ENCODE data around the gene PIP5KL1.

DNA sequence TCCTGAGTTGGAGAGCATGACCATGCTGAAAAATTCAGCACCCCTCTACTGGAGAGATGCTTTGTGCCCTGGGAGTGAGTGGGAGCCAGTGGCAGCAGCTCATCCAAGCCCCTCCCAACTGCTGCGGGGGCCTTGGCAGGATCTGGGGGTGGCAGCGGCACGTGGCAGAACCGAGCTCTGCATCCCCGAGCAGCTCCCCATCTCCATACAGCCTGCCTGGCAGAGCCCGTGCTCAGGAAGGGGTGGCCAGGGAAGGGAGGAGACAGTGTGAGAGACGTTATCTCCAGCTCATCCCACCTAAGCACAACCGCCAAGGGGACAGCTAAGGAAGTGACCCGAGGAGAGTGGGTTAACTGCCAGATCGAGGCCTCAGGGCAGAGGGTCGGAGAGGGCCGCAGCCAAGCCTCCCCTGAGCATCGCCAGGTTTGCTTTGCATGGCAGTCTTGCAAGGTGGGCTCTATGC is 24.3 kb upstream of the PIP5KL1 start:
- TF ChIP-seq, protein P1, sequence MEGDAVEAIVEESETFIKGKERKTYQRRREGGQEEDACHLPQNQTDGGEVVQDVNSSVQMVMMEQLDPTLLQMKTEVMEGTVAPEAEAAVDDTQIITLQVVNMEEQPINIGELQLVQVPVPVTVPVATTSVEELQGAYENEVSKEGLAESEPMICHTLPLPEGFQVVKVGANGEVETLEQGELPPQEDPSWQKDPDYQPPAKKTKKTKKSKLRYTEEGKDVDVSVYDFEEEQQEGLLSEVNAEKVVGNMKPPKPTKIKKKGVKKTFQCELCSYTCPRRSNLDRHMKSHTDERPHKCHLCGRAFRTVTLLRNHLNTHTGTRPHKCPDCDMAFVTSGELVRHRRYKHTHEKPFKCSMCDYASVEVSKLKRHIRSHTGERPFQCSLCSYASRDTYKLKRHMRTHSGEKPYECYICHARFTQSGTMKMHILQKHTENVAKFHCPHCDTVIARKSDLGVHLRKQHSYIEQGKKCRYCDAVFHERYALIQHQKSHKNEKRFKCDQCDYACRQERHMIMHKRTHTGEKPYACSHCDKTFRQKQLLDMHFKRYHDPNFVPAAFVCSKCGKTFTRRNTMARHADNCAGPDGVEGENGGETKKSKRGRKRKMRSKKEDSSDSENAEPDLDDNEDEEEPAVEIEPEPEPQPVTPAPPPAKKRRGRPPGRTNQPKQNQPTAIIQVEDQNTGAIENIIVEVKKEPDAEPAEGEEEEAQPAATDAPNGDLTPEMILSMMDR (IDR thresholded peaks at IDR 0.05; ENCODE audit: insufficient read depth, low read length, poor library complexity, severe bottlenecking): no peak
- no peak for TF ChIP-seq EZH2phosphoT487 (conservative IDR thresholded peaks at IDR 0.05; ENCODE audit: low read length)
